Measurements from ENCODE around the gene ALKBH4. TPM values are rescaled to one million over a fixed set of nuclear protein-coding genes. Genes with fewer than 3 reads are reported as not detected.

The ALKBH4 gene
- total RNA-seq, 1 experiment from 2014 or later, result 3.7 TPM

DNA sequence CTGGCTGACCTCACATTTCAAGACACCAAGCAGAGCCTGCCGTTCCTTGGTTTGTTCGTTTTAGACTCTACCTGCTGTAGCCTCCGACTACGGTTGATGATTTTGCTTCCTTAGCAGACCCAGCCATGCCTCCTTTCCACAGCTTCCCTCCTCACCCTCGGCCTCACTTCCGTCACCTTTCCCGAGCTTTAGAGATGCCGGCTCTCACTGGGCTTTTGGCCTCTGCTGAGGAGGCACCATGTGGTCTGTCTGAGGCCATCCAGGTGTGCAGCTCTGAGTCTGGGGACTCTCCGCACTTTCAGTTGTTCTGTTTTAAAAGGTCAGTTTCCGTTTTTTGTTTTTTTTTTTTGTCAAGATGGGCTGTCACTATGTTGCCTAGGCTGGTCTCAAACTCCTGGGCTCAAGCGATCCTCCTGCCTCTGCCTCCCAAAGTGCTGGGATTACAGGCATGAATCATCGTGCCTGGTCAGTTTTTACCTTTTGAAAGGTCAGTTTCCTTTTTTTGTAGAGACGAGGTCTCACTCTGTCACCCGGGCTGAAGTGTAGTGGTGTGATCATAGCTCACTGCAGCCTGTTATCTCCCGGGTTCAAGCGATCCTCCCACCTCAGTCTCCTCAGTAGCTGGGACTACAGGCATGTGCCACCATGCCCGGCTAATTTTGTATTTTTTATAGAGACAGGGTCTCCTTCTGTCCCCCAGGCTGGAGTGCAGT is 19.5 kb downstream of the ALKBH4 start:
- Histone ChIP-seq H3K27me3 (ENCODE audit: low read length) (no peaks in the 10 kb centered on the region), H3K9ac (ENCODE audit: low read length) (no peak overlapping the region), H3K36me3 (ENCODE audit: insufficient read depth, low read length) (no peaks in the 10 kb centered on the region), H3K9me2 (replicated peaks; ENCODE audit: insufficient read depth, low read length) (no peaks in the 10 kb centered on the region), H3K4me3 (ENCODE audit: low read length) (no peak overlapping the region), H4K20me1 (ENCODE audit: insufficient read depth, low read depth, low read length) (no peaks in the 10 kb centered on the region), H3K4me2 (ENCODE audit: low read depth, low read length, poor library complexity, severe bottlenecking) (no peak overlapping the region), H3K27ac (ENCODE audit: low read length) (no peak overlapping the region), H2AFZ (ENCODE audit: low read length) (no peak overlapping the region), H3K79me2 (ENCODE audit: low read length) (no peaks in the 10 kb centered on the region), H3K4me1 (ENCODE audit: low read length) (peaks cover 12% of the 10 kb centered on the region), H3K9me3 (ENCODE audit: low read length) (no peaks in the 10 kb centered on the region)
- DNase-seq, result no peak

DNA sequence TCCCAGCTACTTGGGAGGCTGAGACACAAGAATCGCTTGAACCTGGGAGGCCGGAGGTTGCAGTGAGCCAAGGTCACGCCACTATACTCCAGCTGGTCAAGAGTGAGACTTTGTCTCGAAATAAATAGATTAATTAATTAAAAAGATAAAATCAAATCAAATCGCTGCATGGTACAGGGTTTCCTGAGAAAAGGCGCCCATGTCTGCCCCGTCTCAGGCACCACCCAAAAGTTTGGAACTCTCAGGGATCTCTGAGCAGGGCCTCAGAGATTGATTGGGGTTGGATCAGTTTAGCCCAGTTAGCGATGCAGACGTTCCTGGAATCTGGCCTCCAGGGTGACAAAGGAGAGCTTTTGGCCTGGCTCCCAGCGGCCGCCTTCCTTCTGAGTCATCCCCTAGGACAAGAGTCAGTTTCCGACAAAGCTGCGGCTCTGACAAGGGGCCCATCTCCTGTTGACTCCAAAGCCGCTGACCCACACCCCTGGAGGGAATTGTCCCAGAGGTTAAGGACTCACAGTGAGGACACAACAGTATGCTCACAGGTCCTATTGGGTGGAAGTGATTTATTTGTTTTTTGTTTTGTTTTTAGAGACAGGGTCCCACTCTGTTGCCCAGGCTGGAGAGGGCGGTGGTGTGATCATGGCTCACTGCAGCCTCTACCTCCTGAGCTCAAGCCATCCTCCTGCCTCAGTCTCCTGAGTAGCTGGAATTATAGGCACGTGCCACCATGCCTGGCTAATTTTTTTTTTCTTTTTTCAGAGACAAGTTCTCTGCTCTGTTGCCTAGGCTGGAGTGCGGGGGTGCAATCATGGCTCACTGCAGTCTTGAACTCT is 24.5 kb downstream of the ALKBH4 start:
- no peaks in the 10 kb centered on the region for H3K9me2 ChIP-seq (replicated peaks; ENCODE audit: insufficient read depth, low read length)
- H2AFZ ChIP-seq (ENCODE audit: low read length), result no peak overlapping the region
- no peaks in the 10 kb centered on the region for H3K27me3 ChIP-seq (ENCODE audit: low read length)
- no peak overlapping the region for H3K4me3 ChIP-seq (ENCODE audit: low read length)
- H3K4me1 ChIP-seq (ENCODE audit: low read length), result peaks cover 12% of the 10 kb centered on the region
- H4K20me1 ChIP-seq (ENCODE audit: insufficient read depth, low read depth, low read length), result no peaks in the 10 kb centered on the region
- H3K9ac ChIP-seq (ENCODE audit: low read length), result no peak overlapping the region
- no peak overlapping the region for H3K27ac ChIP-seq (ENCODE audit: low read length)
- no peaks in the 10 kb centered on the region for H3K9me3 ChIP-seq (ENCODE audit: low read length)
- H3K36me3 ChIP-seq (ENCODE audit: insufficient read depth, low read length), result no peaks in the 10 kb centered on the region
- no peaks in the 10 kb centered on the region for H3K79me2 ChIP-seq (ENCODE audit: low read length)
- no peak for DNase-seq
- no peak overlapping the region for H3K4me2 ChIP-seq (ENCODE audit: low read depth, low read length, poor library complexity, severe bottlenecking)

DNA sequence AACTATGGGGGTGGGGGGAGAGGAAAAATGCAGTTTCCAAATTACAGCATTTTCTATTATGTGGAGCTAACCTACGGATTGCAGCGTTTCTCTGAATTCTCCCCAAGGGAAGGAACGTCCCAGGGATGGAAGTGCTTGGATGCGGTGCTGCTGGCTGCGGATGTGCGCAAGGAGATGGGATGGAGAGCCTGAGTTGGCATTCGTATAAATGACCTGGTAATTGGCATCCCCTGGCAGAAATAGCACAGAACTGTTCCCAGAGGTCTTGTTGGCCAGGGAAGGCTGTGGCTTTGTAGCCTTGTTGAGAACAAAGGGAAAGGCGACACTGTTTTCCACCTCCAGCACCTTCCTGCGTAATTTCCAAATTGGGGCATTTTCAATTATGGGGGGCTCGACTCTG is 28.5 kb downstream of the ALKBH4 start:
- H3K9ac ChIP-seq (ENCODE audit: low read length), result no peak overlapping the region

DNA sequence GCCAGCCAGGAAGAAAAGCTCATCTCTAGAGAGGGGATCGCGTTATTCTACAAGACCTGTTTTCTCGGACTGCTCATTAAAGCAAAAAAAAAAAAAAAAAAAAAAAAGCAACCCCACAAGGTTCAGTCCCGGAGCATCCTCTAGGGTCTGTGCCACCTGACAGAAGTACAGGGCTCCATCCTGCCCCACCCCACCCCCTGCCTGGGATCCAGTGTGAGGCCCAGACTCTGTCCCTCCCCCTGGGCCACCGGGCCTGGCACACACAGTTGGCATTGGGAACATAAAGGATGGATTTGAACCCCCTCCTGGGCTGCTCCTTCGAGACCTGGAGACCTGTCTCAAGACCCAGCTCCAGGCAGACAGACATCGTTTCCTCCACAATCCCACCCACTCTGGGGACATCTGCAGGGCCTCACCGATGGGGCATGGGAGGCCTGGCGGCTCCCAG is 30.6 kb downstream of the ALKBH4 start:
- peaks cover 27% of the 10 kb centered on the region for H3K4me1 ChIP-seq (ENCODE audit: low read length)
- H3K79me2 ChIP-seq (ENCODE audit: low read length), result no peaks in the 10 kb centered on the region
- no peaks in the 10 kb centered on the region for H3K27me3 ChIP-seq (ENCODE audit: low read length)
- H3K4me3 ChIP-seq (ENCODE audit: low read length), result peak overlapping the region; percentile 80
- H3K9ac ChIP-seq (ENCODE audit: low read length), result peak overlapping the region; percentile 78
- H4K20me1 ChIP-seq (ENCODE audit: insufficient read depth, low read depth, low read length), result no peaks in the 10 kb centered on the region
- peak overlapping the region; percentile 87 for H3K4me2 ChIP-seq (ENCODE audit: low read depth, low read length, poor library complexity, severe bottlenecking)
- no peaks in the 10 kb centered on the region for H3K9me2 ChIP-seq (replicated peaks; ENCODE audit: insufficient read depth, low read length)
- H3K27ac ChIP-seq (ENCODE audit: low read length), result no peak overlapping the region
- no peaks in the 10 kb centered on the region for H3K36me3 ChIP-seq (ENCODE audit: insufficient read depth, low read length)
- H2AFZ ChIP-seq (ENCODE audit: low read length), result peak overlapping the region; percentile 50; the same call in 1 of the 2 replicates
- H3K9me3 ChIP-seq (ENCODE audit: low read length), result no peaks in the 10 kb centered on the region
- DNase-seq, result peak; percentile 46

More for the DNA sequence above, 28.5 kb downstream of the ALKBH4 start:
- Histone ChIP-seq H3K9me3 (ENCODE audit: low read length) (no peaks in the 10 kb centered on the region), H2AFZ (ENCODE audit: low read length) (no peak overlapping the region), H3K9me2 (replicated peaks; ENCODE audit: insufficient read depth, low read length) (no peaks in the 10 kb centered on the region), H3K36me3 (ENCODE audit: insufficient read depth, low read length) (no peaks in the 10 kb centered on the region), H3K27ac (ENCODE audit: low read length) (no peak overlapping the region), H3K79me2 (ENCODE audit: low read length) (no peaks in the 10 kb centered on the region), H3K4me3 (ENCODE audit: low read length) (no peak overlapping the region), H3K4me1 (ENCODE audit: low read length) (peaks cover 28% of the 10 kb centered on the region), H4K20me1 (ENCODE audit: insufficient read depth, low read depth, low read length) (no peaks in the 10 kb centered on the region), H3K27me3 (ENCODE audit: low read length) (no peaks in the 10 kb centered on the region), H3K4me2 (ENCODE audit: low read depth, low read length, poor library complexity, severe bottlenecking) (no peak overlapping the region)
- no peak for DNase-seq

- H3K9me3 ChIP-seq (ENCODE audit: low read length), result no peaks in the 10 kb centered on the region
- H3K4me1 ChIP-seq (ENCODE audit: low read length), result peaks cover 27% of the 10 kb centered on the region
- peak; percentile 87 for DNase-seq
- H3K4me3 ChIP-seq (ENCODE audit: low read length), result peak within 1 kb of the TSS; percentile 80
- peak within 1 kb of the TSS; percentile 78 for H3K9ac ChIP-seq (ENCODE audit: low read length)
- H3K9me2 ChIP-seq (replicated peaks; ENCODE audit: insufficient read depth, low read length), result no peaks in the 10 kb centered on the region
- peak within 1 kb of the TSS; percentile 50; the same call in 1 of the 2 replicates for H2AFZ ChIP-seq (ENCODE audit: low read length)
- H3K36me3 ChIP-seq (ENCODE audit: insufficient read depth, low read length), result no peaks in the 10 kb centered on the region
- H4K20me1 ChIP-seq (ENCODE audit: insufficient read depth, low read depth, low read length), result no peaks in the 10 kb centered on the region
- H3K27ac ChIP-seq (ENCODE audit: low read length), result no peak within 1 kb of the TSS
- peak within 1 kb of the TSS; percentile 87 for H3K4me2 ChIP-seq (ENCODE audit: low read depth, low read length, poor library complexity, severe bottlenecking)
- H3K79me2 ChIP-seq (ENCODE audit: low read length), result no peaks in the 10 kb centered on the region
- no peaks in the 10 kb centered on the region for H3K27me3 ChIP-seq (ENCODE audit: low read length)
Observed at GRCh38 chr7:102433219-102434038, 31.2 kb downstream of the ALKBH4 start, which contains the start of gene ORAI2. ORAI2 (plus strand) TSS chr7:102433575; CDS start chr7:102438957, 5,382 bp downstream.

GRCh38 chr7:102432442-102433218 is 32.0 kb downstream of the ALKBH4 start:
- H3K9me2 ChIP-seq (replicated peaks; ENCODE audit: insufficient read depth, low read length), result no peaks in the 10 kb centered on the region
- no peak for DNase-seq
- no peak overlapping the region for H2AFZ ChIP-seq (ENCODE audit: low read length)
- H3K4me3 ChIP-seq (ENCODE audit: low read length), result peak overlapping the region; percentile 67; the same call in 1 of the 2 replicates
- no peaks in the 10 kb centered on the region for H3K79me2 ChIP-seq (ENCODE audit: low read length)
- no peaks in the 10 kb centered on the region for H3K27me3 ChIP-seq (ENCODE audit: low read length)
- no peaks in the 10 kb centered on the region for H3K36me3 ChIP-seq (ENCODE audit: insufficient read depth, low read length)
- no peaks in the 10 kb centered on the region for H4K20me1 ChIP-seq (ENCODE audit: insufficient read depth, low read depth, low read length)
- H3K27ac ChIP-seq (ENCODE audit: low read length), result no peak overlapping the region
- H3K4me2 ChIP-seq (ENCODE audit: low read depth, low read length, poor library complexity, severe bottlenecking), result peak overlapping the region; percentile 87
- H3K9me3 ChIP-seq (ENCODE audit: low read length), result no peaks in the 10 kb centered on the region
- H3K9ac ChIP-seq (ENCODE audit: low read length), result peak overlapping the region; percentile 78
- H3K4me1 ChIP-seq (ENCODE audit: low read length), result peaks cover 27% of the 10 kb centered on the region

GRCh38 chr7:102431617-102432298 is 32.9 kb downstream of the ALKBH4 start:
- H3K9ac ChIP-seq (ENCODE audit: low read length), result no peak overlapping the region
- H3K4me2 ChIP-seq (ENCODE audit: low read depth, low read length, poor library complexity, severe bottlenecking), result no peak overlapping the region

More at GRCh38 chr7:102431617-102432298, 32.9 kb downstream of the ALKBH4 start:
- peaks cover 27% of the 10 kb centered on the region for H3K4me1 ChIP-seq (ENCODE audit: low read length)
- H3K9me2 ChIP-seq (replicated peaks; ENCODE audit: insufficient read depth, low read length), result no peaks in the 10 kb centered on the region
- H3K4me3 ChIP-seq (ENCODE audit: low read length), result no peak overlapping the region
- no peaks in the 10 kb centered on the region for H3K79me2 ChIP-seq (ENCODE audit: low read length)
- H2AFZ ChIP-seq (ENCODE audit: low read length), result no peak overlapping the region
- H4K20me1 ChIP-seq (ENCODE audit: insufficient read depth, low read depth, low read length), result peaks cover 1% of the 10 kb centered on the region; the same call in 1 of the 2 replicates
- H3K9me3 ChIP-seq (ENCODE audit: low read length), result no peaks in the 10 kb centered on the region
- no peaks in the 10 kb centered on the region for H3K27me3 ChIP-seq (ENCODE audit: low read length)
- peaks cover 3% of the 10 kb centered on the region for H3K36me3 ChIP-seq (ENCODE audit: insufficient read depth, low read length)
- DNase-seq, result peak; percentile 55
- no peak overlapping the region for H3K27ac ChIP-seq (ENCODE audit: low read length)

Measured in Karpas-422 (cell line).